ENCODE results near the gene PLEKHA5. TPM values are rescaled to one million over a fixed set of nuclear protein-coding genes. Genes with fewer than 3 reads are reported as not detected.

Gene PLEKHA5
- total and polyA plus RNA-seq, 2 experiments from 2014 or later: 82.8 to 112 TPM

DNA sequence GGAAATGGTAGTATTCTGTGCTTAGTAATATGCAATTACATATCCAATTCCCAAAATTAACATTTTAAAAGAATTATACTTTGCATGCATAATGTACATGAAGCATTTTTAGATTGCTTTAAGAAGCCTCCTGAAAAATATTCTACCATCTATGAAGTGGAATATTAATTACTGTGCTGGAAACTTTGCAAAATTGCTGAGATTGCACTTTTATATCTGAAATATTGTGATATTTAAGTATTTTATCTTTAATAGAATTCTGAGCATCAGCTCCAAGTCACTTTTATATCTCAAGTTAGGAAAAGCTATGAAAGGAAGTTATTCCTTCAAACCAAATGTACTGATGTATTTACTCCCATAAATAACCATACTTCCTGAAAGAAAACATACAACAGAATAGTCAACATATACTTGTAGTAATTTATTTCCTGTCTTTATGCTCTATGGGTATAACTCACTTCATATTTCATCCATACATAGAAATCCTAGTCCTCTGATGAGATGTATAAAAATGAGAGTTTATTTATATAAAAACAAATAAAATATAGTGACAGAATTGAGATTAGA is 152.7 kb downstream of the PLEKHA5 start (continued):
- TF ChIP-seq, protein P1, sequence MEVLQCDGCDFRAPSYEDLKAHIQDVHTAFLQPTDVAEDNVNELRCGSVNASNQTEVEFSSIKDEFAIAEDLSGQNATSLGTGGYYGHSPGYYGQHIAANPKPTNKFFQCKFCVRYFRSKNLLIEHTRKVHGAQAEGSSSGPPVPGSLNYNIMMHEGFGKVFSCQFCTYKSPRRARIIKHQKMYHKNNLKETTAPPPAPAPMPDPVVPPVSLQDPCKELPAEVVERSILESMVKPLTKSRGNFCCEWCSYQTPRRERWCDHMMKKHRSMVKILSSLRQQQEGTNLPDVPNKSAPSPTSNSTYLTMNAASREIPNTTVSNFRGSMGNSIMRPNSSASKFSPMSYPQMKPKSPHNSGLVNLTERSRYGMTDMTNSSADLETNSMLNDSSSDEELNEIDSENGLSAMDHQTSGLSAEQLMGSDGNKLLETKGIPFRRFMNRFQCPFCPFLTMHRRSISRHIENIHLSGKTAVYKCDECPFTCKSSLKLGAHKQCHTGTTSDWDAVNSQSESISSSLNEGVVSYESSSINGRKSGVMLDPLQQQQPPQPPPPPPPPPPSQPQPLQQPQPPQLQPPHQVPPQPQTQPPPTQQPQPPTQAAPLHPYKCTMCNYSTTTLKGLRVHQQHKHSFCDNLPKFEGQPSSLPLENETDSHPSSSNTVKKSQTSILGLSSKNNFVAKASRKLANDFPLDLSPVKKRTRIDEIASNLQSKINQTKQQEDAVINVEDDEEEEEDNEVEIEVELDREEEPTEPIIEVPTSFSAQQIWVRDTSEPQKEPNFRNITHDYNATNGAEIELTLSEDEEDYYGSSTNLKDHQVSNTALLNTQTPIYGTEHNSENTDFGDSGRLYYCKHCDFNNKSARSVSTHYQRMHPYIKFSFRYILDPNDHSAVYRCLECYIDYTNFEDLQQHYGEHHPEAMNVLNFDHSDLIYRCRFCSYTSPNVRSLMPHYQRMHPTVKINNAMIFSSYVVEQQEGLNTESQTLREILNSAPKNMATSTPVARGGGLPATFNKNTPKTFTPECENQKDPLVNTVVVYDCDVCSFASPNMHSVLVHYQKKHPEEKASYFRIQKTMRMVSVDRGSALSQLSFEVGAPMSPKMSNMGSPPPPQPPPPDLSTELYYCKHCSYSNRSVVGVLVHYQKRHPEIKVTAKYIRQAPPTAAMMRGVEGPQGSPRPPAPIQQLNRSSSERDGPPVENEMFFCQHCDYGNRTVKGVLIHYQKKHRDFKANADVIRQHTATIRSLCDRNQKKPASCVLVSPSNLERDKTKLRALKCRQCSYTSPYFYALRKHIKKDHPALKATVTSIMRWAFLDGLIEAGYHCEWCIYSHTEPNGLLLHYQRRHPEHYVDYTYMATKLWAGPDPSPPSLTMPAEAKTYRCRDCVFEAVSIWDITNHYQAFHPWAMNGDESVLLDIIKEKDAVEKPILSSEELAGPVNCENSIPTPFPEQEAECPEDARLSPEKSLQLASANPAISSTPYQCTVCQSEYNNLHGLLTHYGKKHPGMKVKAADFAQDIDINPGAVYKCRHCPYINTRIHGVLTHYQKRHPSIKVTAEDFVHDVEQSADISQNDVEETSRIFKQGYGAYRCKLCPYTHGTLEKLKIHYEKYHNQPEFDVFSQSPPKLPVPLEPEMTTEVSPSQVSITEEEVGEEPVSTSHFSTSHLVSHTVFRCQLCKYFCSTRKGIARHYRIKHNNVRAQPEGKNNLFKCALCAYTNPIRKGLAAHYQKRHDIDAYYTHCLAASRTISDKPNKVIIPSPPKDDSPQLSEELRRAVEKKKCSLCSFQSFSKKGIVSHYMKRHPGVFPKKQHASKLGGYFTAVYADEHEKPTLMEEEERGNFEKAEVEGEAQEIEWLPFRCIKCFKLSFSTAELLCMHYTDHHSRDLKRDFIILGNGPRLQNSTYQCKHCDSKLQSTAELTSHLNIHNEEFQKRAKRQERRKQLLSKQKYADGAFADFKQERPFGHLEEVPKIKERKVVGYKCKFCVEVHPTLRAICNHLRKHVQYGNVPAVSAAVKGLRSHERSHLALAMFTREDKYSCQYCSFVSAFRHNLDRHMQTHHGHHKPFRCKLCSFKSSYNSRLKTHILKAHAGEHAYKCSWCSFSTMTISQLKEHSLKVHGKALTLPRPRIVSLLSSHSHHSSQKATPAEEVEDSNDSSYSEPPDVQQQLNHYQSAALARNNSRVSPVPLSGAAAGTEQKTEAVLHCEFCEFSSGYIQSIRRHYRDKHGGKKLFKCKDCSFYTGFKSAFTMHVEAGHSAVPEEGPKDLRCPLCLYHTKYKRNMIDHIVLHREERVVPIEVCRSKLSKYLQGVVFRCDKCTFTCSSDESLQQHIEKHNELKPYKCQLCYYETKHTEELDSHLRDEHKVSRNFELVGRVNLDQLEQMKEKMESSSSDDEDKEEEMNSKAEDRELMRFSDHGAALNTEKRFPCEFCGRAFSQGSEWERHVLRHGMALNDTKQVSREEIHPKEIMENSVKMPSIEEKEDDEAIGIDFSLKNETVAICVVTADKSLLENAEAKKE (CRISPR knock-in tag; IDR thresholded peaks at IDR 0.05): no peak
- no peak for TF ChIP-seq NANOG (IDR thresholded peaks at IDR 0.05; ENCODE audit: borderline replicate concordance)
- TF ChIP-seq CREB1 (CRISPR knock-in tag; IDR thresholded peaks at IDR 0.05; ENCODE audit: low read depth): no peak
- TF ChIP-seq, protein P2, sequence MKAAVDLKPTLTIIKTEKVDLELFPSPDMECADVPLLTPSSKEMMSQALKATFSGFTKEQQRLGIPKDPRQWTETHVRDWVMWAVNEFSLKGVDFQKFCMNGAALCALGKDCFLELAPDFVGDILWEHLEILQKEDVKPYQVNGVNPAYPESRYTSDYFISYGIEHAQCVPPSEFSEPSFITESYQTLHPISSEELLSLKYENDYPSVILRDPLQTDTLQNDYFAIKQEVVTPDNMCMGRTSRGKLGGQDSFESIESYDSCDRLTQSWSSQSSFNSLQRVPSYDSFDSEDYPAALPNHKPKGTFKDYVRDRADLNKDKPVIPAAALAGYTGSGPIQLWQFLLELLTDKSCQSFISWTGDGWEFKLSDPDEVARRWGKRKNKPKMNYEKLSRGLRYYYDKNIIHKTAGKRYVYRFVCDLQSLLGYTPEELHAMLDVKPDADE (IDR thresholded peaks at IDR 0.05): no peak
- no peak for TF ChIP-seq STAT1 (IDR thresholded peaks at IDR 0.05; ENCODE audit: unreplicated experiment)
- no peak for TF ChIP-seq ZNF114 (CRISPR knock-in tag; IDR thresholded peaks at IDR 0.05)
- no peak for TF ChIP-seq EZH2phosphoT487 (IDR thresholded peaks at IDR 0.05; ENCODE audit: unreplicated experiment)
- TF ChIP-seq, protein P3, sequence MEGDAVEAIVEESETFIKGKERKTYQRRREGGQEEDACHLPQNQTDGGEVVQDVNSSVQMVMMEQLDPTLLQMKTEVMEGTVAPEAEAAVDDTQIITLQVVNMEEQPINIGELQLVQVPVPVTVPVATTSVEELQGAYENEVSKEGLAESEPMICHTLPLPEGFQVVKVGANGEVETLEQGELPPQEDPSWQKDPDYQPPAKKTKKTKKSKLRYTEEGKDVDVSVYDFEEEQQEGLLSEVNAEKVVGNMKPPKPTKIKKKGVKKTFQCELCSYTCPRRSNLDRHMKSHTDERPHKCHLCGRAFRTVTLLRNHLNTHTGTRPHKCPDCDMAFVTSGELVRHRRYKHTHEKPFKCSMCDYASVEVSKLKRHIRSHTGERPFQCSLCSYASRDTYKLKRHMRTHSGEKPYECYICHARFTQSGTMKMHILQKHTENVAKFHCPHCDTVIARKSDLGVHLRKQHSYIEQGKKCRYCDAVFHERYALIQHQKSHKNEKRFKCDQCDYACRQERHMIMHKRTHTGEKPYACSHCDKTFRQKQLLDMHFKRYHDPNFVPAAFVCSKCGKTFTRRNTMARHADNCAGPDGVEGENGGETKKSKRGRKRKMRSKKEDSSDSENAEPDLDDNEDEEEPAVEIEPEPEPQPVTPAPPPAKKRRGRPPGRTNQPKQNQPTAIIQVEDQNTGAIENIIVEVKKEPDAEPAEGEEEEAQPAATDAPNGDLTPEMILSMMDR (conservative IDR thresholded peaks at IDR 0.05; ENCODE audit: low read depth in 2 of 2): no peak
- no peak for TF ChIP-seq JUNB (IDR thresholded peaks at IDR 0.05; ENCODE audit: unreplicated experiment)
- TF ChIP-seq EZH2 (IDR thresholded peaks at IDR 0.05; ENCODE audit: low read depth, unreplicated experiment): no peak

All from GM23338 (cell line).